Stimulated activated CD8-positive, alpha-beta memory T cell treated with anti-CD3 and anti-CD28 coated beads, Interleukin-4, amount 100 ng/mL, for 24 hours (primary cell): ENCODE results near the gene ANKRD63.

Experiments
- DNase-seq: peaks from one replicate; pipeline ENCODE4 v3.0.0-alpha.2; 2020; ENCODE audit warnings: low read depth

The ANKRD63 gene

DNA sequence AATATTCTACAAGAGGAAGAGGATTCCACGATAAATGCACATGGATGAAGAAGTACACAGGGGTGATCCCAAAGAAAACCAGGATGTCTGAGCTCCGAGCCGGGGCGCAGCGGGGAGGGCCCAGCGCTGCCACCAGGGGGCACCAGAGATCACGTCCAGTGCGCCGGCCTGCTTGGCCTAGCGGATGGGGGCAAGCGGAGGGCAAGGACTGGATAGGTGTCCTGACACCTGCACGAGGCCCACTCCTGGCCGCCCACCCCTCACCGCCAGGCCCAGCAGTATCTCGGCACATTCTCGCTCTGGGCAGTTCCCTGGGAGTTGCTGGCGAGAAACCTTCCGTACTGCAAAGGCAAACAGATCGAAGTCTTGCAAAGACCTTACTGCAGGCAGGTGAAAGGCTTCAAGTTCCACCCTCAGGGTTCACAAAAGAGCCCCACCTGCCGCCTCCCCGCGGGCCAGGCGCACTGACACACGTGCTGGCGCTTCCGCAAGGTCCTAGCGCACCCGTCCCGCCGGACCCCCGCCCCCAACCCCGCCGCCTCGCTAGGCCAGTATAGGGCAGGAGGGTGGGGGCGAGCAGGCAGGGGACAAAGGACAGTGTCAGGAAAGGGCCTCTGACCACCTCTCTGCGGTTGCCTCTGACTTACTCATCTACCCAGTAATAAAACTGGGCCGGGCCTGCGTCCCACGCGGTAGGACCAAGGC is 3.3 kb downstream of the ANKRD63 start:
- DNase-seq: peak; percentile 56

DNA sequence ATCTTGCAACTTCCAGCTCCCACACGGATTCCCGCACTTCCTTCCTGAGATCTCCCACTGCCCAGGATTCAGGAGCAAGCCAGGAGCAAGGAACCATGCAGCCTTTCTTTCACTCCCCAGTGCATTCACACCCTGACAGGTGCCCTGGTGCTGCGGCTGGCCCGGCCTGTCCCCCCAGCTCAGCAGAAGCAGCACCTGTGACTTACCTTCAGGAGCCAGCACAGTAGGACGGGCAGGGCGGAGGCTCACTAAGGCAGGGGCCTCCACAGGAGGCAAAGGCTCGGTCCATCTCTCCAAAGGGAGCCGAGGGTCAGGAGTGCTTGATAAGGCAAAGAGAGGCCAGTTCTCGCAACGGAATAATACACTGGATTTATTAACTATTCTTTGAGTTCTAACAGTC is 4.8 kb downstream of the ANKRD63 start:
- DNase-seq: no peak

DNA sequence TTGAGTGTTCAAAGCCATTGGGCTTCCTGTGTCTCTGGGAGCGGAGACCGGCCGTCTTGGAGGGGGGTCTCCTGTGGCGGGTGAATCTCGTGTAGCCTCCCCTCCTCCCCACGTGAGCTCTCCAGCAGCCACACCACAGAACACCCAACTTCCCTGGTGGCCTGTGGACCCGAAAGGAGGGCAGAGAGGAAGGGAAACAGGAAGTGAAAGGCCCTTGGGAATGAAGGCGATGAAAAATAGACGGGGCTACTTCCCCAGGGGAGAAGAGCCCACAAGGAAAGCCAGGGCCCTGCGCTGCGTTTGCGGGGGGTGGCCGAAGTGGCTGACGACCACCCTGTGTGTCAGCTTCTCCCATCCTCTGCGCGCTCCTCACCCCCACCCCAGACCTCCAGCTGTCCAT is 5.4 kb downstream of the ANKRD63 start:
- DNase-seq: no peak

DNA sequence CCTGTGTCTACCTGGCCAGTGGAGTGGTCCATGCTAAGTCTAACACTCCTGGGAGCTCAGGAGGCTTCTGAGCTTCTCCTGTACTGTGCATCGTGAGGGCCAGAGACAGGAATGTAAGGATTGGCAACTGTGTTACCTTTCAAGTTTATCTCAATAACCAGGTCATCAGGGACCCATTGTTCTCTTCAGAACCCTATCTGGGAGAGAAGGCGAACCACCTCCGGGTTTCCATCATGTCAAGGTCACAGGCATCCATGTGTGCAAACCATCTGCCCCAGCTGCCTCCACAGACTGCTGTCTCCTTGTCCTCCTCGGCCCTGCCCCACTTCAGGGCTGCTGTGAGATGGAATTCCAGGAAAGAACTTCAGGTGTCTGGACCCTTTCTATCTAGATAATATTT is 5.9 kb downstream of the ANKRD63 start:
- DNase-seq: no peak

DNA sequence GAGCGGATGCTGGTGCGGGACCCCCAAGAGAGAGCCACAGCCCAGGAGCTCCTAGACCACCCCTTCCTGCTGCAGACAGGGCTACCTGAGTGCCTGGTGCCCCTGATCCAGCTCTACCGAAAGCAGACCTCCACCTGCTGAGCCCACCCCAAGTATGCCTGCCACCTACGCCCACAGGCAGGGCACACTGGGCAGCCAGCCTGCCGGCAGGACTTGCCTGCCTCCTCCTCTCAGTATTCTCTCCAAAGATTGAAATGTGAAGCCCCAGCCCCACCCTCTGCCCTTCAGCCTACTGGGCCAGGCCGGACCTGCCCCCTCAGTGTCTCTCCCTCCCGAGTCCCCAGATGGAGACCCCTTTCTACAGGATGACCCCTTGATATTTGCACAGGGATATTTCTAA is 6.9 kb downstream of the ANKRD63 start:
- DNase-seq: no peak

DNA sequence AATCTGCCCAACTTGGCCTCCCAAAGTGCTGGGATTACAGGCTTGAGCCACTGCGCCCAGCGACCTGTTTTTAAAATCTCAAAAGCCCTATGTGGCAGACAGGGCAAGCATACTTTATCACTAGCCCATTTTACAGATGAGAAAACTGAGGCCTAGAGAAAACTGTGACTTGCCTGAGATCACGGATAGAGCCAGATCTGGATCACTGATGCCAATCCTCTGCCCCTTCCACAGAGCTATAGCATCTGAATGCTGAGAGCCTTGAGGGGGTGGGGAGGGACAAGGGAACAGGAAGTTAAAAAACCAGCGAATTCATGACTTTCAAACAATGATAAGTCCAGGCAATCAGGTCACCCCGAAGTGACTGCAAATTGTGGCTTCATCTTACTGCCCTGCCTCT is 7.3 kb downstream of the ANKRD63 start:
- no peak for DNase-seq

DNA sequence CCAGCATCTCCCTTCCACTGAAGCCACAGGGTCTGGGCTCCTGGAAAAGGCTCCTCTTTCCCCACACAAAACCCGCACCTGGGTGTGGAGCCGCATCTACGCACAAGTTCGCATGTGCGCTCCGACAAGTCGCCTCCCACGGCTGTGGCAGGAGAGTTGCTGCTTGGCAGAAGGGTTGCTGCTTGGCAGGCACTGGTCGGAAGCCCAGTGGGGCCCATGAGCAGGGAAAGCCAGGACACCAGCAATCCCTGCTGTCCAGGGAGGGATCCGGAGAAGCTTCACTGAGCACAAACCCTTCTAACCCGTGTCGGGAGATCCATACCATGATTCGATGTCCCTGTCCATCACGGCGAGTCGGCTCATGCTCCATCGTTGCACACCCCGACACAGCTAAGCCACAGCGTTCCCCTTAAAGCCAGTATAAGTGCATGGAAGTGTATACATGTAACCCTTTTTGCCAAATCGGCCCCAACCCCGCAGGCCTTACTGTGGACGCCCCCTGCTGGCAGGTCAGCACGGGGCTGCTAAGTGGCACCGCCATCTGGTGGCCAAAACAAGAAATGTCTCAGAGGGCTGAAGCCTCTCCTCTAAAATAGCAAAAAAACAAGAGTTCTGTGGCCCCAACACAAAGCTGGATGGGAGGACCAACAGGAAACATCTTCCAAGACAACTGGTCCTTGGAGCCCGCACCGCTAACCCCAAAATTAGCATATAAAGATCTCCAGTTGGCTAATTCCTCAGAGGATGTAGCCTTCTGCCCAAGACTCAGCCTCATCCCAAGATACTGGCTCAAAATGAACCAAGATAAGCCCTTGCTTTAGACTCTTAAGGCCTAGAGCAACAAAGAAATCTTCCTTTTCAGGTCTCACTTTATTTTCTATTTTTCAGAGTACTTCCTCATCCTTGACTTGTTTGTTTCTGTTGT is 8.3 kb downstream of the ANKRD63 start:
- peak; percentile 71 for DNase-seq

DNA sequence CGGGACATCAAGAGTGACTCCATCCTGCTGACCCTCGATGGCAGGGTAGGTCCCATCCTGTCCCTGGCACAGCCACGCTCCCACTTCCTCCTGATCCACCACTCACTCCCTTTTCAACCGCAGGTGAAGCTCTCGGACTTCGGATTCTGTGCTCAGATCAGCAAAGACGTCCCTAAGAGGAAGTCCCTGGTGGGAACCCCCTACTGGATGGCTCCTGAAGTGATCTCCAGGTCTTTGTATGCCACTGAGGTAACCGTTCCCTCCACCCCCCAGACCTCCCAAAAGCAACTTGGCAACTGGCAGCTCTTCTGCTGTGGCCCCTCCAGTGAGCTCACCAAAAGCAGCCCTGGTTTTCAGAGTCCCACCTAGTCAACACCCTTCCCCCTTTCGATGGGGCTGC is 9.4 kb downstream of the ANKRD63 start:
- DNase-seq: no peak

DNA sequence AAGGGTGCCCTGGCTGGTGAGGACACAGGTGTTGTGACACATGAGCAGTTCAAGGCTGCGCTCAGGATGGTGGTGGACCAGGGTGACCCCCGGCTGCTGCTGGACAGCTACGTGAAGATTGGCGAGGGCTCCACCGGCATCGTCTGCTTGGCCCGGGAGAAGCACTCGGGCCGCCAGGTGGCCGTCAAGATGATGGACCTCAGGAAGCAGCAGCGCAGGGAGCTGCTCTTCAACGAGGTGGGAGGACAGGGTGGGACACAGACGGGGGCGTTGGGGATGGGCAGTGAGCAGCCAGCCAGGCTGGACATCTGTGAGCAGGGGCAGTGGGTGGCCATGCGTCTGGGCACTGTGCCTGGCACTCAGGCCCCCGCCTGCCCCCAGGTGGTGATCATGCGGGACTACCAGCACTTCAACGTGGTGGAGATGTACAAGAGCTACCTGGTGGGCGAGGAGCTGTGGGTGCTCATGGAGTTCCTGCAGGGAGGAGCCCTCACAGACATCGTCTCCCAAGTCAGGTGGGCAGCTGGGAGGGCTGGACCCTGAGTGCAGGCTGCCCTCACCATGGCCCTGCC is 10.3 kb downstream of the ANKRD63 start:
- no peak for DNase-seq

DNA sequence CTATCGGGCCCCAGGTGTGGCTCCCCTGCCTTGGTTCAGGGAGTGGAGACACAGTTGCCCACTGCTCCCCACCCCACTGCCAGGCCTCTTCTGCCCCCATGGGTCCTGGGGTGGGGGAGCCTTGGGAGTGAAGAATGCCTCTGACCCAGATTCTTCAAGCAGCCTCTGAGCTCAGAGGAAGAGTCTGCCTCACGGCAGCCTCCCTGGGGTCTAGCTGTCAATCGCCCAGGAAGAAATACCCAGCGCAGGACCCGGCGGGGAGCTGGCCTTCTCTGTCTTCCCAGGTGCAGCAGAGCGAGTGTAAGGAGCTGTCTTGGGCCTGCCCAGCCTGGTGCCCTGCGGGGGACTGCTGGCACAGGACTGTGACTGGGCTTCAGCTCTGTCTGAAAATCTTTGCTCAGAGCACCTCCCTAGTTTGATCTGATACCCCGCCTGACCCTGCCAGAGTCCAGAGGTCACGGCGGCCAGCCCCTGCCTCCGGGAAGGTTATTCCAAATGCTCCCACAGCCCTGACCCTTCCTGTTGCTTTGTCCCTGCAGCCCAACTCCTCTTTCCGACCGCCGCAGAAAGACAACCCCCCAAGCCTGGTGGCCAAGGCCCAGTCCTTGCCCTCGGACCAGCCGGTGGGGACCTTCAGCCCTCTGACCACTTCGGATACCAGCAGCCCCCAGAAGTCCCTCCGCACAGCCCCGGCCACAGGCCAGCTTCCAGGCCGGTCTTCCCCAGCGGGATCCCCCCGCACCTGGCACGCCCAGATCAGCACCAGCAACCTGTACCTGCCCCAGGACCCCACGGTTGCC is 11.0 kb downstream of the ANKRD63 start:
- DNase-seq: no peak

DNA sequence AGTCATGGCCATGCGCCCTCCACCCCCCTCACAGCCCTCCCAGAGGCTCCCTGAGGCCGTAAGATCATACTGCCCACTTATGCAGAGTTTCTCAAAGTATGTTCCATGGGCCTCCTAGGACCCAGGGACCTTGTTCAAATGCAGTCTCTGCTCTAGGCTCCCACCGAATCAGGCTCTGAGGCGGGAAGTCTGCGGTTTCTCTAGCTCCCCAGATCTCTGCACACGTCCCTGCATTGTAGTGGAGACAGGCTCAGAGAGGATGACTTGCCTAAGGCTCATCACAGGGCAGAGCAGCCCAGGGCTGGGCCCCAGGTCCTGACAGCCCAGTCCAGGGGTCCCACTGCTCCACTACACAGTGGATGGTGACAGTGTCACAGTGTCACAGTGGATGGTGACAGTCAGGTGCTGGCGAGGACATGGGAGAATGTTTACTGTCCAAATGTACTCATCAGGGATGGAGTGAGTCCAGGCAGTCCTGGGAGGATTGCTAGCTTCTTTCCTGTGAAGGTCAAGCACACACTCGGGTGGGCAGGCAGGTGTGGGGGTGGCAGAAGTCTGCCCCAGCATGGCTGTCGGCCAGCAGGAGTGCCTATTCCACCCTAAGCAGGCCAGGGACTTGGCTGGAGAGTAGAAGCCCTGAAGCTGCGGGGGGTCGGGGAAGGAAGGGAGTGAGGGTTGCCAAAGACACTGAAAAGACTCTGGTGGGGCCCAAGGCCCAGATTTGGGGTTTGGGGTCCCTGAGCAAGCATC is 12.4 kb downstream of the ANKRD63 start:
- DNase-seq: no peak

DNA sequence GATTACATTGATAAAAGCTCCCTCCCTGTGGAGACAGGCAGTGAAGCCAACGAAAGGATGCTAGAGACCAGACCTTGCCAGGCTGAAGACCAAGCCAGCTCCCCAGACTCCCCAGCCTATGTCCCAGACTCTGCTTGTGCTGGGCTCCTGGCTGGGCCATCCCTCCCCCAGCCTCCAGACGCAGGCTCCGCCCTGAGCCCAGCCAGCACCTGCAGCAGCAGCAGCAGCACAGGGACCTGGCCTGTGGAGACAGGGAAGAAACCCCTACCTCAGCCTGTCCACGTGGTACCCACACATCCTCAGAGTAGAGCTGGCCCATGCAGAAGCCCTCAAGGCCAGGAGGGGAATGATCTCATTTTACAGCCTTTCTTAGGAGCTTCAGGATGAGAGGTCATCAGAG is 13.3 kb downstream of the ANKRD63 start:
- DNase-seq: no peak

DNA sequence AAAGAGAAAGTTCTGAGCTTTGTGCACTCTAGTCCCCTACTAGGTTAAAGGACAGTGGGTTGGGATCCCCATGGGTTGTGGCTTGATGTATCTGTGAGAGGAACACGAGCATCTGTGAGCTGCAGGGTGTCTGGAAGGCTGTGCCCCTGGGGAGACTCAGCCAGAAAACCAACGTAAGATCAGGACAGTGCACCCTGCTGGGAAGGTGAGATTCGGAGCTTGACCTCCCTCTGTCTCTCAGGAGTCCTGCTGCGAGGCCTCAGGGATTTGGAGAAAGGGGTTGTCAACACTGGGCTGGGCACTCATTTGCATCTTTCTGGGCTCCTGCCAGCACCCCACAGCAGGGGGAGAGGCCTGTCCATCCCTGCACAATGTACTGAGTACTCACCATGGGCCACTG is 15.2 kb downstream of the ANKRD63 start:
- DNase-seq: no peak

DNA sequence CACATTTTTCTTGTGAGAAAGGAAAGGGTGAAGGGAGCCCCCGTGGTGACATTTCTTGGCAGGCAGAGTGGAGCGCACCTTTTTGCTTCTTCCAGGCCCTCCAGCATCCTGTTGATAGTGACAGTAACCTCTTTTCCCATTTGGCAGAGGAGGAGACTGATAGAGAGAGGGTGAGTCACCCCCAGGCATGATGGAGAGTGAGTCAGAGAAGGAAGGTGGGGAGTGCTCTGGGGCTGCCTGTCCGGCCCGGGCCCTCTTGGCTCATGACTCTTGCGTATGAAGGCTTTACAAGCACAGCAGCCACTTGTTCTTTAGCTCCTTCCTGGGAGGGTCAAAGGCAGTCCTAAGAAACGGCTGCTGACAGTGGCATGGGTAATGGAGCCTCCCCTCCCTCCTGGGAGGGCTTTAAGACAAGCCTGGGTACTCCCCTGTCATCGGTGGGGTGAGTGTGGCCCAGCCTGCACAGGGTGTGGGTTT is 16.0 kb downstream of the ANKRD63 start:
- no peak for DNase-seq

DNA sequence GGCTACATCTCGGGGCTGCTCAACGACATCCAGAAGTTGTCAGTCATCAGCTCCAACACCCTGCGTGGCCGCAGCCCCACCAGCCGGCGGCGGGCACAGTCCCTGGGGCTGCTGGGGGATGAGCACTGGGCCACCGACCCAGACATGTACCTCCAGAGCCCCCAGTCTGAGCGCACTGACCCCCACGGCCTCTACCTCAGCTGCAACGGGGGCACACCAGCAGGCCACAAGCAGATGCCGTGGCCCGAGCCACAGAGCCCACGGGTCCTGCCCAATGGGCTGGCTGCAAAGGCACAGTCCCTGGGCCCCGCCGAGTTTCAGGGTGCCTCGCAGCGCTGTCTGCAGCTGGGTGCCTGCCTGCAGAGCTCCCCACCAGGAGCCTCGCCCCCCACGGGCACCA is 17.0 kb downstream of the ANKRD63 start:
- DNase-seq: no peak

DNA sequence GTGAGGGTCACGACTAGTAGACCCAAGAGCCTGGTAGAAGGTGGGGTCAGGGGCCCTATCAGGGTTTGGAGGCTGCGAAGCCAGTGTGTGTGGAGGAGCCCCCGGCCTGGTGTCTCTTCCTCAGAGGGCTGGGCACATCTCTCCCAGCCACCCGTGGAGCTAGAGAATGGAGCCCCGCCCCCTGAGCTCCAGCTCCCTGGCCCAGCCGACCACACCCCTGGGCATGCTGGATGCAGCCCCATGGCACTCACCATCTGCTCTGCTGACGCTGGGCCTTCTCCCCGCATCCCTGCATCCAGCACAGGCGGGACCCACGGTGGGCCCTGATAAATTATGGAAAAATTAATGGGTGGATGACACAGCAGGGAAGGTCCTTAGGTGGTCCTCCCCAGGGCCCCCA is 17.5 kb downstream of the ANKRD63 start:
- DNase-seq: no peak

DNA sequence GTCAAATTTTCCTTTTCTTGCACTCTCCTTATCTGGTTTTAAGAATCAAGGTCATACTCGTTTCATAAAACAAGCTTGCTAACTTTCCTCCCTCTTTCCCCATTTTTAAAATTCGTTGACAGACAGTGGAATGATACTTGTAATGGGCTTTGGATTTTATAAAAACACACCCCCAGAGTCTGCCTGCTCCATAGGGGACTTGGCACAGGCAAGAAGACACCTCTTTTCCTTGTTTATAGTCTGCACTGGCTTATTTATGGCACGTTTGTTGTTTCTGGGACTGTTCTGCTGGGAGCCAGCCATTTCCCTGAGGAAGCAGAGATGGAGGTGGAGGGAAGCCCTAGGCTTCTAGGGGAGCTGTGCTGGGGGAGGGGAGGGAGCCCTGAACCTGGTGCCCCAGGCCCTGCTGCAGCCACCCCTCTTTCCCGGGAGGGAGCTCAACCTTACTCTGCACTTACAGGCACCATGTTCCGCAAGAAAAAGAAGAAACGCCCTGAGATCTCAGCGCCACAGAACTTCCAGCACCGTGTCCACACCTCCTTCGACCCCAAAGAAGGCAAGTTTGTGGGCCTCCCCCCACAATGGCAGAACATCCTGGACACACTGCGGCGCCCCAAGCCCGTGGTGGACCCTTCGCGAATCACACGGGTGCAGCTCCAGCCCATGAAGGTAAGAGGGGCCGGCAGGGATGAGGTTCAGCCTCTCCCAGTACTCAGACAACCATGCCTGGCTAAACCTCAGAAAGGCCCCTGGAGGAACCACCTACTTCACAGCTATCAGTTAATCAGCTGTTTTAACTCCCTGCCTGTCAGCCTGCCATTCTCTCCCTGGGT is 18.3 kb downstream of the ANKRD63 start:
- no peak for DNase-seq

DNA sequence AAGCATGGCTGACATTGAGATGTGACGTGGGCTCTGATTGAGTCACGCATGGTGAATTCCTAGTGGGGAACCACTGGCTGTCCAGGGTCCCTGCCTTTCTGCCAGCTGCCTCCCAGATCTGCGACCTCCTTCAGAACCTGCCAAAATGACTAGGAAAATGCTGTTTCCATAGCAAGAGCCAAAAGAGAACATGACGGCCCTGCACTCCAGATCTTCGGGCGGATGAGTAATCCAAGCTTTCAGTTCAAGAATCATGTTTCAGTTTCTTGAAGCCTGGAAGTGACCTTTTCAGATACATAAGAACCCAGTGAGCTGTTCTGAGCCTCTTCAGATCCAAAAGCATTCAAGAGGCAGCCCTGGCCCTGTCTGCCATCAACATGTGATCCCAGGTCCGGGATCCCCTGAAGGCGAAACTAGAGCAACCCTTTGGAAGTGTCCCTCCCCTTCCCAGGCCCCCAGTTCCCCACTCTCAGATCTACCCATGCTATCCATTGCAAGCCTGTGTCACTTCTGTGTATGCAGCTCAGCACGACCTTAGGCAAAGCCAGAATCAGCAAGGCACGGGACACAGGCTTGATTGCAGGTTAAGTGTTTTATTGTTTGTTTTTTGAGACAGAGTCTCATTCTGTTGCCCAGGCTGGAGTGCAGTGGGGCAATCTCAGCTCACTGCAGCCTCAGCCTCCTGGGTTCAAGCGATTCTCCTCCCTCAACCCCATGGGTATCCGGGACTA is 19.7 kb downstream of the ANKRD63 start:
- no peak for DNase-seq

DNA sequence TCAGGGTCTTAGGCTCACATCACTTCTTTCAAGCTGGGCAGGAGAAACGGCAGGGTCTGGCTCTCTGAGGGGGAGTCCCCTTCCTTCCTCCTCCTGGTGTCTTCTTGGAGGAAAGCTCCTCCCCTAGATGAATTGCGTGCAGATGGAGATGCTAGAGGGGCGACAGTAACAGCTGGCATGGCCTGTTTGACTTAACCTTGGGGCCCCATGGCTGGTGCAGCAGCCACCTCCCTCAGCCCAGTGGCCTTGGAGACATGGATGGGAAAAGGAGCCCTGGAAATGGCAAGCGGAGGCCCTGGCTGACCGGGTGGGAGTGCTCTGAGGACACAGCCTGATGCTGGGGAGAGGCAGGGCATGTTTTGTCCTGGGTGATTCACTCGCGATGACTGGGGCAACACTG is 23.8 kb downstream of the ANKRD63 start:
- no peak for DNase-seq

DNA sequence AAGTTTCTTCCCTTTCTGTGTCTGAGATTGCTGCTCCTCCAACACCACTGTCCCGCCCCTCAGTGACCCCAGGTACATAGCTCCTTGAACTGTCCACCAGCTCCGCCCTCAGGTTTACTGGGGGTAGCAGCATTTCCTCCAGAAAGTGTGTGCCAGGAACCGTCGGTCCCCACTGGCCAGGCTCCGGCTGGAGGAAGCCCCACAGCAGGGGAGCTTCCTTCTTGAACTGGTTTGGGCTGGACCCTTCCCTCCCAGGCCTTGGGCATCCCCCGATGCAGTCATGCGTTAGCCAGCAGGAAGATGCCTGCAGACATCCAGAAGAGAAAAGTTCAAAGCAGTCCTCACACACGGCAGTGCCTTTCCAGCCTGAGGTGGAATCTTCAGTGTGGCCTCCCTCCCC is 24.3 kb downstream of the ANKRD63 start:
- no peak for DNase-seq
